ENCODE data around the gene GHR.

The GHR gene

GRCh38 chr5:42641336-42642005 lies 218.2 kb downstream of the GHR start:
- no peak overlapping the region for H3K4me3 ChIP-seq (ENCODE audit: low read depth in 1 of 5, low read length in 5 of 5)
- no peak overlapping the region for H3K27ac ChIP-seq (ENCODE audit: low read depth, low read length)
- H3K4me1 ChIP-seq (ENCODE audit: control insufficient read depth in 5 of 5, insufficient read depth in 5 of 5, low read length in 5 of 5) = peaks cover 0 to 15% (median 12%) of the 10 kb centered on the region in 5 donors
- peaks cover 0 to 17% (median 0%) of the 10 kb centered on the region in 5 donors for H3K36me3 ChIP-seq (ENCODE audit: control insufficient read depth in 5 of 5, insufficient read depth in 5 of 5, low read length in 5 of 5)
- H3K9me3 ChIP-seq (ENCODE audit: control insufficient read depth in 5 of 5, low read length in 5 of 5) = no peaks in the 10 kb centered on the region
- H3K27me3 ChIP-seq (ENCODE audit: control insufficient read depth in 5 of 5, insufficient read depth in 4 of 5, low read length in 5 of 5) = no peaks in the 10 kb centered on the region
- H3K9ac ChIP-seq (ENCODE audit: low read length in 5 of 5) = no peak overlapping the region

- Histone ChIP-seq H3K4me3 (ENCODE audit: low read depth in 1 of 5, low read length in 5 of 5) (no peak overlapping the region), H3K27ac (ENCODE audit: low read depth, low read length) (no peak overlapping the region), H3K36me3 (ENCODE audit: control insufficient read depth in 5 of 5, insufficient read depth in 5 of 5, low read length in 5 of 5) (peaks cover 0 to 17% (median 0%) of the 10 kb centered on the region in 5 donors), H3K27me3 (ENCODE audit: control insufficient read depth in 5 of 5, insufficient read depth in 4 of 5, low read length in 5 of 5) (no peaks in the 10 kb centered on the region), H3K9me3 (ENCODE audit: control insufficient read depth in 5 of 5, low read length in 5 of 5) (no peaks in the 10 kb centered on the region), H3K9ac (ENCODE audit: low read length in 5 of 5) (no peak overlapping the region), H3K4me1 (ENCODE audit: control insufficient read depth in 5 of 5, insufficient read depth in 5 of 5, low read length in 5 of 5) (peaks cover 0 to 15% (median 12%) of the 10 kb centered on the region in 5 donors)
These were observed 218.8 kb downstream of the GHR start for GRCh38 chr5:42642006-42642405.

- Histone ChIP-seq H3K9ac (ENCODE audit: low read length in 5 of 5) (no peak overlapping the region), H3K27me3 (ENCODE audit: control insufficient read depth in 5 of 5, insufficient read depth in 4 of 5, low read length in 5 of 5) (no peaks in the 10 kb centered on the region), H3K27ac (ENCODE audit: low read depth, low read length) (no peak overlapping the region), H3K36me3 (ENCODE audit: control insufficient read depth in 5 of 5, insufficient read depth in 5 of 5, low read length in 5 of 5) (peaks cover 0 to 8% (median 0%) of the 10 kb centered on the region in 5 donors), H3K4me3 (ENCODE audit: low read depth in 1 of 5, low read length in 5 of 5) (no peak overlapping the region), H3K9me3 (ENCODE audit: control insufficient read depth in 5 of 5, low read length in 5 of 5) (no peaks in the 10 kb centered on the region), H3K4me1 (ENCODE audit: control insufficient read depth in 5 of 5, insufficient read depth in 5 of 5, low read length in 5 of 5) (peaks cover 0 to 15% (median 12%) of the 10 kb centered on the region in 5 donors)
These were observed 220.1 kb downstream of the GHR start for GRCh38 chr5:42643360-42643759.

GRCh38 chr5:42645138-42645537 lies 221.9 kb downstream of the GHR start:
- H3K27ac ChIP-seq (ENCODE audit: low read depth, low read length) = no peak overlapping the region
- peaks cover 0 to 2% (median 0%) of the 10 kb centered on the region in 5 donors for H3K36me3 ChIP-seq (ENCODE audit: control insufficient read depth in 5 of 5, insufficient read depth in 5 of 5, low read length in 5 of 5)
- no peak overlapping the region for H3K4me3 ChIP-seq (ENCODE audit: low read depth in 1 of 5, low read length in 5 of 5)
- H3K27me3 ChIP-seq (ENCODE audit: control insufficient read depth in 5 of 5, insufficient read depth in 4 of 5, low read length in 5 of 5) = no peaks in the 10 kb centered on the region
- no peak overlapping the region for H3K9ac ChIP-seq (ENCODE audit: low read length in 5 of 5)
- peaks cover 0 to 15% (median 12%) of the 10 kb centered on the region in 5 donors for H3K4me1 ChIP-seq (ENCODE audit: control insufficient read depth in 5 of 5, insufficient read depth in 5 of 5, low read length in 5 of 5)
- no peaks in the 10 kb centered on the region for H3K9me3 ChIP-seq (ENCODE audit: control insufficient read depth in 5 of 5, low read length in 5 of 5)

DNA sequence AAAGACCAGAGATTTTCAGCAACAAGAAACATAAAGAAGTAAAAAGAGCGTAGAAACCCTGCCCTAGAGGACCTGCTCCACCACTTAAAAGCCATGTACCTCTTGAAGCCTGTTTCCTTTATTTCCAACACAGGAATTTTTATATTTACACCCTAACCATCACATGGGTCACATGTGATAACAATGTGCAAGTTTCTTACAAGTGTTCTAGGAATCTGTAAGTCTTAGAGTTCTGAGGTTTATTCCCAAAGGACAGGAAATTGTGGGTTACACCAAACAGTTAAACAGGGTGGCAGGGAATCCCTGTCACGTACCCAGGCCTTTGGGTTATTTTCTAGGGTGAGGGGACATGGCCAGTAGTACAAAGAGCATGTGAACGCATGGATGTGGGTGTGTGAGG lies 224.8 kb downstream of the GHR start:
- H3K27ac ChIP-seq (ENCODE audit: low read depth, low read length) = peak overlapping the region; percentile 28
- no peak overlapping the region for H3K9ac ChIP-seq (ENCODE audit: low read length in 5 of 5)

DNA sequence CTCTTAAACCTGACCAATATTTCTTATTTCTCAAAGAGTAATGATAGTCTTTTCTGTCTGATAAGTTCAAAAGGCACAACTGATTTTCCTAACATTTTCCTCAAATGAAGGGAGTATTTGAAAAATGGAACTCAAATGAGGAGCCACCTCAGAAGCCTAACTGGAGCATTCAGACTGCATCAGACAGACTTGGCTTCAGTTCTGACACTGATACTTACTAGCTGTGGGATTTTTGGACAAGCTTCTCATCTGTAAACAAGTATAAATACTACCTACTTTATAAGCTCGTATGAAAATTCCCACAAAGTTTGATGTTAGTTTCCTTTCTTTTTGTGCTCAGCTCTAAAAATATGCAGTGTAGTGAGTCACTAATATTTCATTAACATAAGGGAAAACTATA lies 225.7 kb downstream of the GHR start:
- H3K27me3 ChIP-seq (ENCODE audit: control insufficient read depth in 5 of 5, insufficient read depth in 4 of 5, low read length in 5 of 5) = no peaks in the 10 kb centered on the region
- peaks cover 0 to 15% (median 12%) of the 10 kb centered on the region in 5 donors for H3K4me1 ChIP-seq (ENCODE audit: control insufficient read depth in 5 of 5, insufficient read depth in 5 of 5, low read length in 5 of 5)
- H3K36me3 ChIP-seq (ENCODE audit: control insufficient read depth in 5 of 5, insufficient read depth in 5 of 5, low read length in 5 of 5) = peaks cover 0 to 3% (median 0%) of the 10 kb centered on the region in 5 donors
- H3K9ac ChIP-seq (ENCODE audit: low read length in 5 of 5) = no peak overlapping the region
- H3K27ac ChIP-seq (ENCODE audit: low read depth, low read length) = no peak overlapping the region
- H3K9me3 ChIP-seq (ENCODE audit: control insufficient read depth in 5 of 5, low read length in 5 of 5) = no peaks in the 10 kb centered on the region
- H3K4me3 ChIP-seq (ENCODE audit: low read depth in 1 of 5, low read length in 5 of 5) = no peak overlapping the region

More for the DNA sequence above, 224.8 kb downstream of the GHR start:
- no peaks in the 10 kb centered on the region for H3K9me3 ChIP-seq (ENCODE audit: control insufficient read depth in 5 of 5, low read length in 5 of 5)
- H3K4me1 ChIP-seq (ENCODE audit: control insufficient read depth in 5 of 5, insufficient read depth in 5 of 5, low read length in 5 of 5) = peaks cover 0 to 15% (median 12%) of the 10 kb centered on the region in 5 donors
- peaks cover 0 to 3% (median 0%) of the 10 kb centered on the region in 5 donors for H3K36me3 ChIP-seq (ENCODE audit: control insufficient read depth in 5 of 5, insufficient read depth in 5 of 5, low read length in 5 of 5)
- H3K4me3 ChIP-seq (ENCODE audit: low read depth in 1 of 5, low read length in 5 of 5) = no peak overlapping the region
- H3K27me3 ChIP-seq (ENCODE audit: control insufficient read depth in 5 of 5, insufficient read depth in 4 of 5, low read length in 5 of 5) = no peaks in the 10 kb centered on the region

DNA sequence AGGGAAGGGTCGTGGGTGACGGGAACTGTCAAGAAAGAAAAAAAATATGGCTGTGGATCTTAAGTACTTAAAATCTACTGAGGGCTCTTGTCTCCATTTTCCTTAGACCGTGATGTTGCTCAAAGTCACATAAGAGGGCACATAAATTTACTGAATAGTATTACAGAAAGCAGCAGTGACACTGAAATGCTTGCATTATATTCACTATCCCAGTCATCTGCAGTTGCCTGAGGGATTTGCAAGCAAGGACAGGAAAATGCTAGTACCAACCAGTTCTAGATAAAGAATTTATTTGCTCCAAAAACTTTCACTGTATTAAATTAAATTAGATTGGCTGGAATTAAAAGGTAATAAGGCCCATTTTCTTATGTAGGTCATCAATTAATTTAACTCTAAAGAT lies 226.8 kb downstream of the GHR start:
- Histone ChIP-seq H3K27me3 (ENCODE audit: control insufficient read depth in 5 of 5, insufficient read depth in 4 of 5, low read length in 5 of 5) (no peaks in the 10 kb centered on the region), H3K9ac (ENCODE audit: low read length in 5 of 5) (no peak overlapping the region), H3K4me1 (ENCODE audit: control insufficient read depth in 5 of 5, insufficient read depth in 5 of 5, low read length in 5 of 5) (peaks cover 0 to 17% (median 12%) of the 10 kb centered on the region in 5 donors), H3K9me3 (ENCODE audit: control insufficient read depth in 5 of 5, low read length in 5 of 5) (no peaks in the 10 kb centered on the region), H3K4me3 (ENCODE audit: low read depth in 1 of 5, low read length in 5 of 5) (no peak overlapping the region), H3K36me3 (ENCODE audit: control insufficient read depth in 5 of 5, insufficient read depth in 5 of 5, low read length in 5 of 5) (peaks cover 0 to 3% (median 0%) of the 10 kb centered on the region in 5 donors), H3K27ac (ENCODE audit: low read depth, low read length) (peak overlapping the region; percentile 9)

DNA sequence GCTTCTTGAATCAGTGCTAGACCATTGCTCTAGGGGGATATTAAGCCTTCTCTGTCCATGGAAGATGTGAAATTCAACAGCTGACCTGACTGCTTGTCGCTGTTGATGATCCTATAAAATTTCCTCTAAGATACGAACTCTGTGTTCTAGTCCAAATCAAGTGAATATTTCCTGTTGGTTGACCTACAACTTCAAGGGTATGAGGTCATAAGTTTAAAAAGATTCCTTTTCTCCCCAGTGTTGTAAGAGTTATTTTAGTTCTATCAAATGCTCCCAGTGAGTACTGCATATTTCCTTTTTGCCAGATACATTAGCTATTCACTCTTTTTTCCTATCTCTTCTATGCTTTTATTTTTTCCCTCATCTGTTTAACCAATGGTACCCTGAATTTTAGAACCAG lies 230.5 kb downstream of the GHR start:
- H3K27ac ChIP-seq (ENCODE audit: low read depth, low read length) = no peak overlapping the region
- H3K27me3 ChIP-seq (ENCODE audit: control insufficient read depth in 5 of 5, insufficient read depth in 4 of 5, low read length in 5 of 5) = no peaks in the 10 kb centered on the region
- peaks cover 0 to 31% (median 20%) of the 10 kb centered on the region in 5 donors for H3K4me1 ChIP-seq (ENCODE audit: control insufficient read depth in 5 of 5, insufficient read depth in 5 of 5, low read length in 5 of 5)
- no peak overlapping the region for H3K4me3 ChIP-seq (ENCODE audit: low read depth in 1 of 5, low read length in 5 of 5)
- no peaks in the 10 kb centered on the region for H3K9me3 ChIP-seq (ENCODE audit: control insufficient read depth in 5 of 5, low read length in 5 of 5)
- no peak overlapping the region for H3K9ac ChIP-seq (ENCODE audit: low read length in 5 of 5)
- H3K36me3 ChIP-seq (ENCODE audit: control insufficient read depth in 5 of 5, insufficient read depth in 5 of 5, low read length in 5 of 5) = peaks cover 0 to 3% (median 0%) of the 10 kb centered on the region in 5 donors

GRCh38 chr5:42654645-42655044 lies 231.4 kb downstream of the GHR start:
- Histone ChIP-seq H3K4me1 (ENCODE audit: control insufficient read depth in 5 of 5, insufficient read depth in 5 of 5, low read length in 5 of 5) (peaks cover 0 to 34% (median 21%) of the 10 kb centered on the region in 5 donors), H3K9ac (ENCODE audit: low read length in 5 of 5) (no peak overlapping the region), H3K36me3 (ENCODE audit: control insufficient read depth in 5 of 5, insufficient read depth in 5 of 5, low read length in 5 of 5) (peaks cover 0 to 3% (median 0%) of the 10 kb centered on the region in 5 donors), H3K27ac (ENCODE audit: low read depth, low read length) (no peak overlapping the region), H3K9me3 (ENCODE audit: control insufficient read depth in 5 of 5, low read length in 5 of 5) (no peaks in the 10 kb centered on the region), H3K4me3 (ENCODE audit: low read depth in 1 of 5, low read length in 5 of 5) (no peak overlapping the region), H3K27me3 (ENCODE audit: control insufficient read depth in 5 of 5, insufficient read depth in 4 of 5, low read length in 5 of 5) (no peaks in the 10 kb centered on the region)

DNA sequence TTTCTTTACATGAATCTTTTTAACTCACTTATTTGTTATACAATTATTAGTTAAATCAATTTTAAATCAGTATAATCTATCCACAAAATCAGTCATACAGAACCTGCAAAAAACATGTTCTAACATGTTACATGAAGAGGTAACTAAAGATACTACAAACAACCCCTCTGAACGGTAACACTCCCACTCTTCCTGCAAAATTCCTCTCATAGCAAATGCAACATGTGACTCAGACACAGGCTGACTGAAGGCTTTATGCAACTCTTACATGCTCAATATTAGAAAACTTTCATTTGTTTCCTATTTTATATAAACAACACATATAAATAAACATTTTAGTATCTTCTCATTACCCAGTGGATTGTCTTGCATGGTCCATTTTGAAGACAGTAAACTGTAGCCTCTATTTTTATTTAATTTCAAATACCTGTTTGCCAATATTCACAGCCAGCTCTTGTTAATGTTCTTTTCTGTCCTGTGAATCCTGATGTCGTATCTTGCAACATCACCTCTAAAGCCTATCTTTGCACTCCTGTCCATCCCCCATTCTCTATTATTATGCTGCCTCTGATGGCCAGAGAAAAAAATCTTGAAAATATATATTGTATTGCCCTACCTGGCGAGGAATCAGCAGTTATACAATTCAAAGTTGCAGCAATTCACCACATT lies 232.9 kb downstream of the GHR start:
- H3K9me3 ChIP-seq (ENCODE audit: control insufficient read depth in 5 of 5, low read length in 5 of 5) = no peaks in the 10 kb centered on the region
- H3K27ac ChIP-seq (ENCODE audit: low read depth, low read length) = no peak overlapping the region
- peak overlapping the region in 2 of 5 donors; percentile 16 to 34 for H3K4me3 ChIP-seq (ENCODE audit: low read depth in 1 of 5, low read length in 5 of 5)
- peaks cover 0 to 34% (median 21%) of the 10 kb centered on the region in 5 donors for H3K4me1 ChIP-seq (ENCODE audit: control insufficient read depth in 5 of 5, insufficient read depth in 5 of 5, low read length in 5 of 5)
- H3K27me3 ChIP-seq (ENCODE audit: control insufficient read depth in 5 of 5, insufficient read depth in 4 of 5, low read length in 5 of 5) = no peaks in the 10 kb centered on the region
- H3K9ac ChIP-seq (ENCODE audit: low read length in 5 of 5) = no peak overlapping the region
- peaks cover 0 to 3% (median 0%) of the 10 kb centered on the region in 5 donors for H3K36me3 ChIP-seq (ENCODE audit: control insufficient read depth in 5 of 5, insufficient read depth in 5 of 5, low read length in 5 of 5)
